PFSK-1 (cell line): Measurements from ENCODE around the gene MRPL27.

Source experiments
- REST ChIP-seq, 2 experiments: IDR thresholded peaks; 2 replicates each; pipeline versions ENCODE4 v1.6.1 to v1.8.0; 2011 to 2012; ENCODE audit warnings: low read depth in 2 of 2, low read length in 2 of 2, control low read depth in 1 of 2, inconsistent platforms in 1 of 2, mild to moderate bottlenecking in 1 of 2, moderate library complexity in 1 of 2; ENCODE audit not compliant: insufficient read depth in 1 of 2
- SIN3A ChIP-seq: IDR thresholded peaks from 2 replicates; pipeline ENCODE4 v1.6.1; 2012; ENCODE audit warnings: mild to moderate bottlenecking, low read length, moderate library complexity, borderline replicate concordance; ENCODE audit not compliant: insufficient read depth
- TAF1 ChIP-seq: IDR thresholded peaks from 2 replicates; pipeline ENCODE4 v1.6.1; 2012; ENCODE audit warnings: low read length, control low read depth, borderline replicate concordance; ENCODE audit not compliant: insufficient read depth

GRCh38 chr17:50356892-50357510 is 16.0 kb downstream of the MRPL27 start:
- TF ChIP-seq SIN3A = no peak
- TF ChIP-seq TAF1 = no peak
- TF ChIP-seq REST (IDR thresholded peaks at IDR 0.05; ENCODE audit: insufficient read depth in 1 of 2, low read depth in 2 of 2, low read length in 2 of 2) = no peak
